HTERT RPE-1 (cell line): Measurements from ENCODE around the gene IQSEC3.
"Not testable (repeated sequence)": the region's sequence is repeated elsewhere in the genome, so short reads cannot be mapped to it uniquely, and the experiment has no call there.

ENCODE experiments used
- in situ Hi-C: fragments of 300-500 bp; cut with MboI; formaldehyde crosslinking; loops from 4 replicates; pipeline ENCODE4 v1.14.3; 2020; ENCODE audit warnings: low sequenced_read_pairs

The IQSEC3 gene

GRCh38 chr12:212715-213526 lies 146.4 kb downstream of the IQSEC3 start:
- in situ Hi-C loops = no loop called here

- in situ Hi-C loops = no loop called here
Measured at GRCh38 chr12:213527-213932, 147.0 kb downstream of the IQSEC3 start.

GRCh38 chr12:214003-214741 lies 147.6 kb downstream of the IQSEC3 start, which contains the start of gene SLC6A12:
SLC6A12 (minus strand) TSS chr12:214157; CDS start chr12:209986, 4,171 bp downstream.
- in situ Hi-C loops = no loop called here

- in situ Hi-C loops = no loop called here
Measured at GRCh38 chr12:215116-215515, 148.5 kb downstream of the IQSEC3 start.

GRCh38 chr12:217029-217428 lies 150.5 kb downstream of the IQSEC3 start:
- in situ Hi-C loops = not testable (repeated sequence)

GRCh38 chr12:218221-218620 lies 151.7 kb downstream of the IQSEC3 start:
- in situ Hi-C loops = no loop called here

- in situ Hi-C loops = no loop called here
Measured at GRCh38 chr12:218728-219590, 152.4 kb downstream of the IQSEC3 start.

- in situ Hi-C loops = no loop called here
Measured at GRCh38 chr12:219891-220352, 153.4 kb downstream of the IQSEC3 start.

- in situ Hi-C loops = no loop called here
Measured at GRCh38 chr12:220491-220890, 153.9 kb downstream of the IQSEC3 start.

GRCh38 chr12:220946-221550 lies 154.5 kb downstream of the IQSEC3 start:
- in situ Hi-C loops = no loop called here

GRCh38 chr12:221736-222135 lies 155.2 kb downstream of the IQSEC3 start:
- in situ Hi-C loops = no loop called here

GRCh38 chr12:223841-224240 lies 157.3 kb downstream of the IQSEC3 start:
- in situ Hi-C loops = no loop called here

- in situ Hi-C loops = no loop called here
Measured at GRCh38 chr12:224330-224729, 157.8 kb downstream of the IQSEC3 start.

GRCh38 chr12:225012-225411 lies 158.4 kb downstream of the IQSEC3 start:
- in situ Hi-C loops = no loop called here

GRCh38 chr12:226401-226800 lies 159.8 kb downstream of the IQSEC3 start:
- in situ Hi-C loops = no loop called here

GRCh38 chr12:227286-227915 lies 160.8 kb downstream of the IQSEC3 start:
- in situ Hi-C loops = no loop called here
